ENCODE data around the gene CYBA. TPM values are rescaled to one million over a fixed set of nuclear protein-coding genes. Genes with fewer than 3 reads are reported as not detected.

CYBA gene
- polyA plus RNA-seq, 3 donors, result 92.4 to 157 (median 142) TPM

DNA sequence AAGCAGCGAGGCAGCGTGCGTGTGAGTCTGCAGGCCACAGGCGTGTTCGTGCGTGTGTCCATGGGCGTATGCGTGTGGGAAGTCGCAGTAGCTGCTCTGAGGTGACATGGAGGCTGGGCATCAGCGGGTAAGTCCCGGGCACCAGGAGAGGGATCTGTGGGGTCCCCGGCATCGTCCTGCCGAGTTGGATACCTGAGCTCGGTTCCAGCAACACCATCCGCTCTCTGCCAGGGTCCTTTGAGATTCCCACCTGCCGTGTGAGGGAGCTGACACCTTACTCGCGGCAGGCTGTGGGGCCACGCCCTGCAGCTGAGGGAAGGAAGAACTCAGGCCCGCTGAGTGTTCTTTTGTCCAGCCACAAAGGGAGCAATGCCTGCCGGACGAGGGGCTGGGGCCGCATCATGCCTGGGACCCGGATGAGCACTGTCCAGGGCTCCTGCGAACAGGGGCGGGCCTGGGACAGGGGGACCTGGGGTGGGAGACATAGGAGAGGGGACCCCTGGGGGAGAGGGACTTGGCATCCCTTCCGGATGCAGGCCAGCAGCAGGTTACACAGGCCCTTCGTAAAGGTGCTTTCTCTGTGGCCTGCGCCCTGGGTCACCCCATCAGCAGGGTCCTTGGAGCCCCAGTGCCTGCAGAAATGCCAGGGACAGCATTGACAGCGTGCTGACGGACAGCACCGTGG, 40.4 kb upstream of the CYBA start:
- no peak for DNase-seq (ENCODE audit: extremely low read depth in 1 of 11, low read depth in 9 of 11, low spot score in 4 of 11)

DNA sequence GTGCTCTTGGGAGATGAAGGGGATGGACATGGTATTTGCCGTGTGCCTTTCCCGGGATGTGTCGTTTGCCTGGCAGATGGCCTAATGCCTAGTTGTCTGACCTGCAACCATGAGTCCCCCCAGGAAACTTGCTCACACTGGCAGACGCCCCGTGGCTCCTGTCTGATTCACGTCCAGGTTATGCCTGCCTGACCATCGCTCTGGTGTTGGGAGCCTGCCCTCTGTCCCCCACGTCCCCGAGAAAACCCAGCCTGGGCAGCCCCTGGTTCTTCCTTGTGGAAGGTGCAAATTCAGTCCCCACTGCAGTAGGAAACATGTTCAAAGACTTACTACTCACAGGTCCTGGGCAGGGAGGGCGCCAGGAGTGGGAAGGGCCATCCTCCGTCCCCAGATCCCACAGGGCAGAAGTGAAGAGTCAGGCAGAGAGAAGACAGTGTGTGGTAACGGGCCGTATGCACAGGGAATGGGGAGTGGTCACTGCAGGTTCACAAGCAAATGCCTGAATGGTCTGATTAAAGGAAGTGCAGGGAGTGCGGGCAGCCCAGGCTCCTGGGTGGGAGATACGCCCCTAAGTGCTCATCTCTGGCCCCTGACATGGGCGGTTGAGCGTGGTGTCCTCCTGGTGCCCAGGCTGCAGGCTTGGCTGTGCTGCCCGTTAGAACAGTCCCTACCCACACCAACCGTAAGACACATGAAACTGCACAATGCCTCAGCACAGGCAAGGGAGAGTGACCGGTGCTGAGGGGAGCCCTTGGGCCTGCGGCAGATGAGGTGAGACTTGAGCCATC, 39.7 kb upstream of the CYBA start:
- no peak for DNase-seq (ENCODE audit: extremely low read depth in 1 of 11, low read depth in 9 of 11, low spot score in 4 of 11)

DNA sequence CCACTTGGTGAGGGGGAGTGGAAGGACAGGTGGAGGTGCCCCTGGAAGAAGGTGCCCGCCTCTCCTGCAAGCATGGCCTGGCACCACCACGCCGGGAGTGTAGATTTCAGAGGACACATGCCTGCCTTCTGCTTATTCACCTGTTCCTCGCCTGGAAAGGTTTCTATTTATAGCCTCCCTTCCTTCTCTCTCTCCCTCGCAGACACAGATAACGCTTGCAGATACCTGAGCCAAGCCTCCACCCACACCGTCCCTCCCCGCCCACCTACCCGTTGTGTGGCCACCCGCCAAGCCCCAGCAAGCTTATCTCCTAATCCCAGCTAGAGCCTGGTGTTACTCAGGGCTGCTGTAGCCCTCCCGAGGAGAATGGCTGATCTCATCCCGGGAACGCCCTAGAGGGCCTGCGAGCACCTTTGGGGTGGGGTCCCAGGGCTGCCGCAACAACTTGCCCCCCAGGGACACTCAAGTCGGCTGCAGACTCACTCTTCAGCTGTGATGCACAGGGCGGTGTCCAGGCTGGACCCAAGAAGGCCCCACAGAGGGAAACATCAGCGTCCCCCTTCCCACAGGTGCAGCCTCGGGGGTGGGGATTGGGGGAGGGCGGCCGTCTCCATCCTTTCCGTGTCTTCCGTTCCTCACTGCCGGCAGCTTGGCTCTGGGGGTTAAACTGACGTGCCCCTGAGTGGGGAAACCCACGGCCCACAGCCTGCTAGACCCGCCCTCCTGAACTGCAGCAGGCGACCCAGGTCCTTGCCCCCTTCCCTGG, 37.3 kb upstream of the CYBA start:
- no peak for DNase-seq (ENCODE audit: extremely low read depth in 1 of 11, low read depth in 9 of 11, low spot score in 4 of 11)

DNA sequence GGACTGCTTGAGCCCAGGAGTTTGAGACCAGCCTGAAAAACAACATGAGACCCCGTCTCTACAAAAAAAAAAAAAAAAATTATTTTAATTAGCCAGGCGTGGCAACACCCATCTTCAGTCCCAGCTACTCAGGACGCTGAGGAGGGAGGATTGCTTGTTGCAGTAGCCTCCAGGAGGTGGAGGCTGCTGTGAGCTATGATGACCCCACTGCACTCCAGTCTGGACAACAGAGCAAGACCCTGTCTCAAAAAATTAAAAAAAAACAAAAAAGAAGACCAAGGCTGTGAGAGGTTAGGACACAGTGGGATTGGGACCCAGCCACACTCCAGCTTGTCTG, 36.8 kb upstream of the CYBA start:
- no peak for DNase-seq (ENCODE audit: extremely low read depth in 1 of 11, low read depth in 9 of 11, low spot score in 4 of 11)

DNA sequence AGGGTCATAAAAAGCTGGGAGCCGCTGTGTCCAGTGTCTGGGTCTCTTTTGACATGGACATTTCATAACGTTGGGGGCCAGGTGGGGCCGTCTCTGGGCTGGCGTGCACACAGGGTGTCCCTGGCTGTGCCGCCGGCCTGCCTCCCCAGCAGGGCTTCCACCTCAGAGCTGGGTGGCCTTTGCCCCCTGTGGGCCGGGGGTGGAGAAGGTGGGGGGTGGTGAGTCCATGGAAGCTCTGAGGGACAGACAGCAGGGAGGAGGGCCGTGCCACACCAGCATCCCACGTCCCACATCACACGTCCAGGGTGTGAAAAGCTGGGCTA, 36.4 kb upstream of the CYBA start:
- no peak for DNase-seq (ENCODE audit: extremely low read depth in 1 of 11, low read depth in 9 of 11, low spot score in 4 of 11)

DNA sequence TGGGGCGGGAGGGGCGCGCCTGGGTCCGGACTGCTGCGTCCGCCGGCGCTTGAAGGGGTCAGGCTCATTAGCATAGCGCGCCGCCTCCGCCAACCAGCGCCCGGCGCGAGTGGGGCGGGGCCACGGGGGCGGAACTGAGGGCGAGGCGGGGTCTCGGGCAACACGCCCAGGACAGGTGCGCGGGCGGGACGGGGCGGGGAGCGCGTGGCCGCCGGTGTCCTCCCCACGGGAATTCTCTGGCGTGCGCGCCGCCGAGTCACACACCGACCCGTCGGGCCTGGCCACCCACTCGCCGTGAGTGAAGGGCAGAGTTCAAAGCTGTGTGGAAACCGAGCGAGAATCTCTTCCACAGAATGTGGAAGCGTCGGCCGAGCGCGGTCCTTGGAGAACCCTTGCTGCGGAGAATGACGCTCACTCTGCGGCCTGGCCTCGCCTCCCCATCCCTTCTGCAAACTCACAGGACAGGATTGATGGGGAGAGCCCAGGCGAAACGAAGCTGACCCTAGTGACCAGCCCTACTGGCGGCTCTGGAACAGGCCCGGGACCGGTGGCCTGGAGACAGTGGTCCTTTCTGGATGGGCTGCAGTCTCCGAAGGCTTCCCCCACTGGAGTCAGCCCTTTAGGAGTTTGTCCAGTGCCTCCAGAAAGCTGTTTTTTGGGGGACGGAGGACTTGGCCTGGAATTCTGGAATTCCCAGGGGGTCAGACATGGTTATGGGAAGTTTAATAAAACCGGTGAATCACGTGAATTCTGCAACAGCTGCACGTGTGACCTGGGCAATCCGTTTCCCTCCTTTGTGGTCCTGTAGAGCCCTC, 35.8 kb upstream of the CYBA start, which contains the start of gene SNAI3:
SNAI3 (minus strand) TSS at position 69 of the 815 bp plus-strand sequence. CDS start 101 bp downstream, outside the sequence.
- peak in 8 of 11 donors; percentile 40 to 70 (median 66) for DNase-seq (ENCODE audit: extremely low read depth in 1 of 11, low read depth in 9 of 11, low spot score in 4 of 11)

DNA sequence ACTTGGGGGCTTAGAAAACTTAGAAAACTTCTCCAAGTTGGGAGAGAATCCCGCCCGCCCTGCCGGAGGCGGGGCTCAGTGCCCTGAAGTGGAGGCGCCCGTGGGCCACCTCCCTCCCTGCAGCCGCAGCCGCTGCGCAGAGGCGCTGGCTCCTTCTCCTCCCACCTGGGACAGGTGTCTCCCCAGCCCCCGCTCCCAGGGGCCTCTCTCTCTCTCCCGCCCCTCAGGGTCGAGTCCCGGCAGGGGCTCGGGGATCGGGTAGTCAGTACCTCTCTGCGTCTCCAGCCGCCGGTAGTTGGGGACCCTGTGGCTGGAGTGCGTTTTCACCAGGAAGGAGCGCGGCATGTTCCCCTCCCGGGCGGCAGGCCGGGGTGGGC, 35.2 kb upstream of the CYBA start:
- DNase-seq (ENCODE audit: extremely low read depth in 1 of 11, low read depth in 9 of 11, low spot score in 4 of 11), result no peak

DNA sequence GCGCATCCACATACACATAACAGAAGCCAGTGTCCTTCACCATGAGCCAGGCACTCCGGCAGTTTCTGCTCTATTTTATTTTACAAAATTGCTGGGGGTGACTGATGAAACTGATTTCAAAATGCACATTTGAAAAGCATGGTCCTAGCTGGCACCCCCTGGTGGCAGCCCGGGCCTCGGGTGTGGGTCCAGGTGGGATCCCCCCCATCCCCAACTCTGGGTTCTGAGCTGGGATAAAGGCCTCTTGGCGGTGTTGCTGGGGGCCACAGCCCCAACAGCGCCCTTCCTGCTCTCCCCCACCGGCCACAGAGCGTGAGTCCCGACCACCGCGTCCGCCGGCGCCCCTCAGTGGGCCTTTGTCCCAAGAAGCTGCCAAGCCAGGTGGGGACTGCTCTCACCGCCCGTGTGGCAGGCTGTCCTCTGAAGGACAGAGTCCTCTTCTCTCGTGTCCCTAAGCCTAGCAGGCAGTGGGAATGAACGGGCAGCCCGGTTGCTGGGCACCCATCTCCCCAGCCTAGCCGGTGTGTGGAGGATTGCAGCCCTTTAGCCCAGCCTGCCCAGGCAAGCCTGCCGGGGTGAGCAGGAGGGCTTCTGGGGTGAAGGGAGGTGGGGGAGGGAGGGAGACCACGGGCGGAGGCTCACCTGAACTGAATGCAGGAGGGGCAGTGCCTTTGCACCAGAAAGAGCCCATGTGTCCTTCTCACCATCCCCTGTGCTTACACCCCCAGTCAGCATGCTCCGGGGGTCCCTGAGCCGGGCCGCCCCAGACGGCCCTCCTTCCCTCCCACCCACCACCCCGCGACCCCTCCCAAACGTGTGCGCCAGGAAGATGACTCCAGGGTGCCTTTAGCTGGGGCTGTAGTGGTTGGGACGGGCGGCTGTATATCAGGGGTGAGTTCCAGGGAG, 34.6 kb upstream of the CYBA start:
- no peak for DNase-seq (ENCODE audit: extremely low read depth in 1 of 11, low read depth in 9 of 11, low spot score in 4 of 11)

DNA sequence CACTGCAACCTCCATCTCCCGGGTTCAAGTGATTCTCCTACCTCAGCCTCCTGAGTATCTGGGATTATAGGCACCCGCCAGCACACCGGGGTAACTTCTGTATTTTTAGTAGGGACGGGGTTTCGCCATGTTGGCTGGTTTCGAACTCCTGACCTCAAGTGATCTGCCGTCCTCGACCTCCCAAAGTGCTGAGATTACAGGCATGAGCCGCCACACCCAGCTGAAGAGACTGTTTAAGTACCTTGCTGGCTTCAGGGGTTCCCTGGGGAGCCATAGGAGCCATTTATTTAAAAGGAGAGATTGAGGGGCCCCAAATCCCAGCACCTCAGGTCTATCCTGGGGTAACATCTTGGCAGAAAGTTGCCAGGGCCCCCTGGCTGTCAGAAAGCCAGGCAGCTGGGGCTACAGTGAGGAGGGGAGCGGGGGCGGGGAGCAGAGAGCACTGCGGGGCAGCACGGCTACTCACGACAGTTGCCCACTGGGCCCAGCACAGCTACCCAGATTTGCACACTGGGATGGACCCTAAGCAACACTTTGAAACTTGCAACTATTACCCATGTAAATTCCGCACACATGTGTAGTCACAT, 33.8 kb upstream of the CYBA start:
- DNase-seq (ENCODE audit: extremely low read depth in 1 of 11, low read depth in 9 of 11, low spot score in 4 of 11), result no peak

DNA sequence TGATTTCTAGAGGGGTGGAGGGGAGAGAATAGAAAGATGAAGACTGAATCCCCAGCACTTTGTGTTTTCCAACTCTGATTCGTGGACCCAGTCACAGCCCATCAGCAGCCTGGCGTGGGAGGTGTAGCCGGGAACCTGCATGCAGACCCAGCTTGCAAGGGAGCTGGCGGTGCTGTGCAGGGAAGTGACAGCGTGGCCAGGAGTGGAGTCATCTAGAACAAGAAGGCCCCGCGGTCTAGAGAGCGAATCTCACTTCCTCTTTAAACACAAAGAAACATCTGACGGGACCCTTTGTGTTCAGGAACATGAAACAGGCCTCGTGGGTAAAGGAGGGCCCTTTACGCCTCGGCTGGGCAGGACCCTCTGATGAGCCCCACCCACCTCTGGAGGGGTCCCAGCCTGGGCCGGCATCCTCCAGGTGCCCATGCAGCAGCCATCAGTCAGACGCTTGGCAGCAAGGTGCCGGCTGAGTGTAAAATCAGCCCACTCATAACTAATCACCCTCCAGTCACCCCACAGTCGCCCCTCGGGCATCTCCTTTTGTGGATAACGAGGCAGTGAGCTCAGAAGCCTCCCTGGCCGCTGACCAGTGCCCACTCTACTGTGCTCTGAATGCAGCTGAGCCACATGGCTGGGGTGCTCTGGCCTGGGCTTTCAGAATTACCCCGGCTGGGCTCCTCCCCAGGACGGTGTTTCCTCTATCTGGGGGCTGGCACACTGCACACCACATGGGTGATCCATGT, 31.0 kb upstream of the CYBA start:
- DNase-seq (ENCODE audit: extremely low read depth in 1 of 11, low read depth in 9 of 11, low spot score in 4 of 11), result no peak

DNA sequence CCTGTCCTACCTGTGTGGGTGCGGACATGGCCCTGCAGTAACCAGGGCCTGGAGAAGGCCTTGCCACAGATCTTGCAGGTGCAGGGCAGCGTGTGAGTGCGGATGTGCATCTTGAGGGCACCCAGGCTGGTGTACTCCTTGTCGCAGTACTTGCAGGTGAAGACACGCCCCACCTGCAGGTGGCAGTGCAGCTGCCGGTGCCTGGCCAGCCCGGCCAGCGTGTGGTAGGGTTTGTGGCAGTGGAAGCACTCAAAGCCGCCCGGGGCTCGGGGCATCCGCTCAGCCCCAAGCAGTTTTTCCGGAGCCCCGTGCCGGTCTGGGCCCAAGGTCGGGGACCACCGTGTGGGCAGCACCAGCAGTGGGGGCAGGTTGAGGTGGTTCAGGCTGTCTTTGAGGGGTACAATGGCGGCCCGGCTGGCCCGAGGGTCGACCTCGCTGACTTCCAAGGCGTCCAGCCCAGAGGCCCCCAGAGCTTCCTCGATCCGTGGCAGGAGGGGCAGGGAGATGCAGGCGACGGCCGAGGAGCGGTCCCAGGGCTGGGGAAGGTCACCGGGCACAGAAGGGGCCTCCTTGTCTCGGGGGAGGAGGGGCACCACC, 30.3 kb upstream of the CYBA start:
- DNase-seq (ENCODE audit: extremely low read depth in 1 of 11, low read depth in 9 of 11, low spot score in 4 of 11), result no peak

DNA sequence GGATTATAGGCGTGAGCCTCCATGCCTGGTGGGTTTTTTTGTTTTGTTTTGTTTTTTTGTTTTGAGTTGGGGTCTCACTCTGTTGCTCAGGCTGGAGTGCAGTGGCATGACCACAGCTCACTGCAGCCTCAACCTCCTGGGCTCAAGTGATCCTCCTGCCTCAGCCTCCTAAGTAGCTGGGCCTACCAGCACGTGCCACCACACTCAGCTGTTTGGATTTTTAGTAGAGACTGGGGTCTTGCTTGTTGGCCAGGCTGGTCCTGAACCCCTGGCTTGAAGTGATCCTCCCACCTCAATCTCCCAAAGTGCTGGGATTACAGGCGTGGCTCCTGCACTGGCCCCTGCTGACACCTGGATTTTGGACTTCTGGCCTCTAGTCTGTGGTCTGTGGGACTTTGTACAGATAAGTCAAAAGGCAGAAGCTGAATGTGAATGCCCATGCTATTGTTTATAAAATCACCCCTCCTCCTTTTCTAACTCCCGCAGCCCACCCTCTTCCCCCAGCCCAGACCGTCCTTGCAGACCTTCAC, 29.8 kb upstream of the CYBA start:
- DNase-seq (ENCODE audit: extremely low read depth in 1 of 11, low read depth in 9 of 11, low spot score in 4 of 11), result no peak

DNA sequence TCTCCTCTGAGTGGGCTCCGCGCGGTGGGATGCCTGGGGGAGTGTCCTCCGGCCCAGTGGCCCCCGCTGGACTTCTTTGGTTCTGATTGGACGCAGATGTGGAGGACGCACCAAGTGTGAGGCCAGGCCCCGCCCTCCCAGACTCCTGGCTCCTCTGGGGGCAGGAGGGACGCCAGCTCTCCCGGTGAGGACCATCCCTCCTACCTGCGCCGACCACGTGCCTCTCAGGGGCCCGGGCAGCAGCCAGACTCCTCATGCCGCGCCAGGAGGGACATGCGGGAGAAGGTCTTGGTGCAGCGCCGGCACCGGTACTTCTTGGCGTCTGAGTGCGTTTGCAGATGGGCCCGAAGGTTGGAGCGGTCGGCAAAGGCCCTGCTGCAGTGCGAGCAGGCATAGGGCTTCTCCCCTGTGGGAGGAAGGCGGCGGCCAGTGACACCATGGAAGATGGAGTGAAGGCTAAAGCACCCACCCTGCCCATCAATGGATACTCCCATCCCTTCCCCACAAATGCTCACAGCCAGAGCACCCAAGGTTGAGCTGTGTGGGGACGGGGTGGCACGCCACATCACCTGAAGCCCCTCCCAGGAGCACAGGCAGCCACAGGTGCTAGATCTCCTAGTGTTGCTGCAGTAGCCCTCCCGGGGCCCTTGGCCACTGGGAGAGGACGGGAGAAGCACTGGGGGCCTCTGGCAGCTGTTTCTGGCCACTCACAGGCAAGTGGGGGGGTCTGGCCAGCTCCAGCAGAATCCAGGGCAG, 27.5 kb upstream of the CYBA start:
- no peak for DNase-seq (ENCODE audit: extremely low read depth in 1 of 11, low read depth in 9 of 11, low spot score in 4 of 11)

DNA sequence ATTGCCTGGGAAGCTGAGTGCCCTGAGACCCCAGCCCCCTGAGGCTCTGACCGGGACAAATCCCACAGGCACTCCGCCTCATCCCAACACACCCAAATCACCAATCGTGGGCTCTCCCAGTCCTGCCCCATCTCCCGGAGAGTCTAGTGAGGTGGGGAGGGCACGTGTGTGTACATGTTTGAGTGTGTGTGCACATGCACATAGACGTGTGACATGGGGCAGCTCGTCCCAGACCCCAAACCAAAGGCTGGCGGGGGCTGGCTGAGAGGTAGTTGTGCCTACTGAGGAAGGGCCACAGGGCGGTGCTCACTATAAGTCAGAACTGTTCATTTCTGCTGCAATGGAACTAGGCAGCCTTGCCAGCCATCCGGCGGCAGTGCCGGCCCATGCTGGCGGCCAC, 26.9 kb upstream of the CYBA start:
- DNase-seq (ENCODE audit: extremely low read depth in 1 of 11, low read depth in 9 of 11, low spot score in 4 of 11), result no peak

DNA sequence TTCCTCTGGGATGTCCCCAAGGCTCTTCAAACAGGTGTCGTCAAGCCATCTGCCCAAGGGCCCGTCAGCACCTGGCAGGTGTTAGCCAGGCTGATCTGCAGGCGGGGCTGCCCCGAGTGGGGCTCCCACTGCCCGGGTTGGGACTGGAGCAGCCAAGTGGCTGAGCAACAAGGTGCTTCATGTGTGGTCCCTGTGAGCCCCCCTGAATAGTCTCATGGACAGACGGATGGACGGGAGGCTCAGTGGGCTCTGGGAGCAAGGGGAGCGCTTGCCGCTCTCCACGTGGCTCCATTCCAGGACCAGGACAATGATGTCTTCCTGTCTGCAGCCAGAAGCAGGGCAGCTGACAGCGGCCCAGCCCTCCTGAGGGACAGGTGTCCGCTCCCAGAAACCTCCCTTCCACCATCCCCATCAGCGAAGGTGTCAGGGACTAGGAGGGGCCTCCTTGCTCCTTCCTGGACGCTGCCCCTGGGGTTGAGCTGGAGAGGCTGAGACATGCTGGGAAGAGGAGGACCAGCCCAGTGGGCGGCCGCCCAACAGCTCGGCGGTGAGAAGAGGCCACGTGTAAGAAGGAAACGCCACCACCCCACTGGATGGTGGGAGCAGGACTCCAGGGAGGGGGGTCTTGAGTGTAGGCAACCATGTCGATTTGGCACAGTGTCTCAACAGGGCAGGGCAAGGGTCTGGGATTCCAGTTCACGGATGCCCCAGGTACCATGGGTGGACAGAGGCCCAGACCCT, 25.8 kb upstream of the CYBA start:
- DNase-seq (ENCODE audit: extremely low read depth in 1 of 11, low read depth in 9 of 11, low spot score in 4 of 11), result no peak
